Heart left ventricle (tissue), 16 donors: ENCODE results near the gene IL1R2. TPM values are rescaled to one million over a fixed set of nuclear protein-coding genes. Genes with fewer than 3 reads are reported as not detected.

Source experiments
- ATAC-seq, 4 donors: fragments of 200-7000 bp; cut with Tn5 transposase; one replicate each; pipeline ENCODE4 v1.9.1; 2020 to 2022; ENCODE audit warnings: moderate library complexity in 4 of 4, mild to moderate bottlenecking in 3 of 4, moderate number of reproducible peaks in 1 of 4
- DNase-seq, 5 donors: peaks; one replicate each; pipeline ENCODE4 v3.0.0-alpha.2; 2020
- H3K27ac ChIP-seq, 12 donors: fragments of 200-600 bp; sonication (generic) in 4 of 12; one replicate each; pipeline versions ENCODE4 v1.5.0 to v1.8.0; 2016 to 2022; ENCODE audit warnings: mild to moderate bottlenecking in 2 of 12
- H3K27me3 ChIP-seq, 9 donors: fragments of 200-600 bp; sonication (generic) in 2 of 9; one replicate each; pipeline versions ENCODE4 v1.5.1 to v1.8.0; 2016 to 2022; ENCODE audit warnings: mild to moderate bottlenecking in 3 of 9
- H3K36me3 ChIP-seq, 9 donors: fragments of 200-600 bp; sonication (generic) in 2 of 9; one replicate each; pipeline versions ENCODE4 v1.5.0 to v1.8.0; 2018 to 2022; ENCODE audit warnings: mild to moderate bottlenecking in 2 of 9
- H3K4me1 ChIP-seq, 12 donors: fragments of 200-600 bp; sonication (generic) in 4 of 12; one replicate each; pipeline versions ENCODE4 v1.5.0 to v1.8.0; 2016 to 2022; ENCODE audit warnings: mild to moderate bottlenecking in 3 of 12
- H3K4me3 ChIP-seq, 12 donors: fragments of 200-600 bp; sonication (generic) in 4 of 12; one replicate each; pipeline versions ENCODE4 v1.5.0 to v1.8.0; 2017 to 2022; ENCODE audit warnings: mild to moderate bottlenecking in 9 of 12, moderate library complexity in 4 of 12
- H3K9me3 ChIP-seq, 12 donors: fragments of 200-600 bp; sonication (generic) in 4 of 12; one replicate each; pipeline versions ENCODE4 v1.5.0 to v1.8.0; 2016 to 2022; ENCODE audit warnings: mild to moderate bottlenecking in 1 of 12
- CTCF ChIP-seq, 12 donors: fragments of 200-600 bp; sonication (generic) in 4 of 12; IDR thresholded peaks; one replicate each; pipeline versions ENCODE4 v1.5.0 to v1.8.0; 2018 to 2022; ENCODE audit warnings: antibody characterized with exemption in 12 of 12, mild to moderate bottlenecking in 5 of 12
- POLR2A ChIP-seq, 2 donors: fragments of 450-650 bp; IDR thresholded peaks; one replicate each; pipeline ENCODE4 v1.6.1; 2017; ENCODE audit warnings: antibody characterized with exemption in 2 of 2, mild to moderate bottlenecking in 2 of 2, moderate library complexity in 2 of 2
- WGBS, 4 donors: extraction: QIAGEN DNeasy Blood & Tissue Kit in 2 of 4; methylation state at CpG; one replicate each; pipeline versions ENCODE4 v1.1.5 to v1.1.7; 2013 to 2018; 5-methylcytosine and 5-hydroxymethylcytosine counted together
- intact Hi-C, 10 donors: fragments of 100-400 bp; cut with DNase I; formaldehyde crosslinking; loops; one replicate each; pipeline versions ENCODE4 v1.11.1 to v1.14.2; 2022
- polyA plus RNA-seq, 2 donors: library from polyadenylated mRNA; stranded (reverse); fragments of 200-250 nt; gene quantifications; one replicate each; pipeline ENCODE4 v1.2.3, GENCODE V29; 2013
- total RNA-seq, 9 donors: library from RNA; depleted of rRNA in 2 of 9; stranded (reverse); fragments of >200 nt in 2 of 9; fragmentation: NEBNext Ultra II Directional in 3 of 9; extraction: Animal tissue kit (Norgen Biotek cat#: 25700) in 3 of 9; gene quantifications; one replicate each; pipeline versions ENCODE4 v1.1.0 to v1.2.4, GENCODE V29; 2016 to 2023
- donor health status: ischemic (EF 13 %, LVEDD 7.1; RV severe dilation, severe dysfunction).
- donor health status: healthy with polysubstance abuse.
- donor health status: DM: no; HTN: yes; CAD: no.
- donor health status: DM: no; HTN: no; CAD: no.
- donor health status: ischemic (EF 25% LVEDD 6.9; RV normal size, moderate dysfunction).
- donor health status: ischemic (EF 25% LVEDD 5.7; RV mildly dilated, moderate dysfunction).
- donor health status: healthy.
- donor health status: DM: yes; HTN: yes; CAD: no.
- donor health status: ischemic (EF 35%, LVEDD 5.7; RV mildly dilated, moderate dysfunction).
- donor health status: nonischemic (EF 11% LVEDD 7.7; RV severe dilation, severe dysfunction).
- donor health status: DM: yes; HTN: yes; CAD: no.
- donor health status: PGD.
- donor health status: ischemic (EF 29% LVEDD 5.4; RV normal size, mild dysfunction).
- donor health status: nonischemic (EF 23%, LVEDD 6.1; RV moderate dilation, normal function).

IL1R2 gene
- total and polyA plus RNA-seq, 11 donors: 0.77 to 8.0 (median 2.1) TPM; not detected in 3

- Histone ChIP-seq H3K4me1 (peaks cover 0 to 26% (median 0%) of the 10 kb centered on the region in 12 donors), H3K9me3 (no peaks in the 10 kb centered on the region), H3K27me3 (peaks cover 0 to 13% (median 0%) of the 10 kb centered on the region in 9 donors), H3K4me3 (no peak overlapping the region), H3K27ac (peak overlapping the region in 1 of 12 donors; percentile 23), H3K36me3 (no peaks in the 10 kb centered on the region)
- TF ChIP-seq POLR2A (IDR thresholded peaks at IDR 0.05) (no peak), CTCF (IDR thresholded peaks at IDR 0.05) (no peak)
- no peak for DNase-seq
- intact Hi-C loops: loop anchor here in 4 of 10 donors (10.0 kb wide), 4 partner anchors 85 to 465 kb away; no protein-coding TSS in a partner anchor
- WGBS, 4 donors: 73 to 82% (median 78%) methylated on average over 8 of the region's 8 CpGs
- peak in 2 of 4 donors; percentile 26 to 44 for ATAC-seq
These were observed 1.9 kb upstream of the IL1R2 start for GRCh38 chr2:101989740-101990460.

GRCh38 chr2:101993772-101994171 lies 2.0 kb downstream of the IL1R2 start:
- no peak for TF ChIP-seq POLR2A (IDR thresholded peaks at IDR 0.05)
- TF ChIP-seq CTCF (IDR thresholded peaks at IDR 0.05): no peak
- 76 to 87% (median 82%) methylated on average over 6 of the region's 6 CpGs for WGBS, 4 donors
- H3K27ac ChIP-seq: no peak overlapping the region
- no peak overlapping the region for H3K4me3 ChIP-seq
- peaks cover 0 to 13% (median 0%) of the 10 kb centered on the region in 9 donors for H3K27me3 ChIP-seq
- H3K9me3 ChIP-seq: no peaks in the 10 kb centered on the region
- H3K4me1 ChIP-seq: peaks cover 0 to 25% (median 0%) of the 10 kb centered on the region in 12 donors
- DNase-seq (no peak), ATAC-seq (no peak)
- H3K36me3 ChIP-seq: no peaks in the 10 kb centered on the region
- intact Hi-C loops: no loop called here

- no peak for DNase-seq
- no peaks in the 10 kb centered on the region for H3K36me3 ChIP-seq
- ATAC-seq: no peak
- intact Hi-C loops: no loop called here
- H3K4me3 ChIP-seq: no peak overlapping the region
- WGBS, 4 donors: 50 to 93% (median 87%) methylated on average over 1 of the region's 1 CpG
- no peak overlapping the region for H3K27ac ChIP-seq
- peaks cover 0 to 12% (median 0%) of the 10 kb centered on the region in 12 donors for H3K4me1 ChIP-seq
- no peaks in the 10 kb centered on the region for H3K9me3 ChIP-seq
- TF ChIP-seq CTCF (IDR thresholded peaks at IDR 0.05): no peak
- TF ChIP-seq POLR2A (IDR thresholded peaks at IDR 0.05): no peak
- peaks cover 0 to 13% (median 0%) of the 10 kb centered on the region in 9 donors for H3K27me3 ChIP-seq
These were observed 3.3 kb downstream of the IL1R2 start for GRCh38 chr2:101995019-101995418.

- ATAC-seq: no peak
- DNase-seq: no peak
- 84 to 88% (median 87%) methylated on average over 8 to 9 of the region's 9 CpGs for WGBS, 4 donors
- Histone ChIP-seq H3K27me3 (peaks cover 0 to 13% (median 0%) of the 10 kb centered on the region in 9 donors), H3K27ac (no peak overlapping the region), H3K9me3 (no peaks in the 10 kb centered on the region), H3K36me3 (no peaks in the 10 kb centered on the region), H3K4me1 (peaks cover 0 to 4% (median 0%) of the 10 kb centered on the region in 12 donors), H3K4me3 (no peak overlapping the region)
- intact Hi-C loops: no loop called here
- no peak for TF ChIP-seq POLR2A (IDR thresholded peaks at IDR 0.05)
- no peak for TF ChIP-seq CTCF (IDR thresholded peaks at IDR 0.05)
These were observed 4.0 kb downstream of the IL1R2 start for GRCh38 chr2:101995804-101996203.
